HG03108 (cell line): Measurements from ENCODE around the gene NKX6-2.
"Not testable (repeated sequence)": the region's sequence is repeated elsewhere in the genome, so short reads cannot be mapped to it uniquely, and the experiment has no call there.

Experiments used
- ATAC-seq: cut with Tn5 transposase; IDR thresholded peaks from one replicate; pipeline ENCODE4 v1.9.1; 2021; ENCODE audit warnings: moderate library complexity; ENCODE audit not compliant: unreplicated experiment

Gene NKX6-2

GRCh38 chr10:132743196-132743924 is 42.6 kb downstream of the NKX6-2 start:
- not testable (repeated sequence) for ATAC-seq

- ATAC-seq = no peak
Measured at GRCh38 chr10:132742837-132743194, 43.1 kb downstream of the NKX6-2 start.

- ATAC-seq = no peak
Measured at GRCh38 chr10:132742167-132742836, 43.6 kb downstream of the NKX6-2 start.

GRCh38 chr10:132740588-132740987 is 45.4 kb downstream of the NKX6-2 start:
- ATAC-seq = no peak

- no peak for ATAC-seq
Measured at GRCh38 chr10:132739225-132739613, 46.7 kb downstream of the NKX6-2 start.

GRCh38 chr10:132738454-132739224 is 47.3 kb downstream of the NKX6-2 start:
- ATAC-seq = no peak

- no peak for ATAC-seq
Measured at GRCh38 chr10:132737390-132738048, 48.4 kb downstream of the NKX6-2 start.

- no peak for ATAC-seq
Measured at GRCh38 chr10:132735923-132736391, 50.0 kb downstream of the NKX6-2 start.

- no peak for ATAC-seq
Measured at GRCh38 chr10:132735341-132735775, 50.6 kb downstream of the NKX6-2 start.

GRCh38 chr10:132733926-132734325 is 52.0 kb downstream of the NKX6-2 start:
- ATAC-seq = no peak
